ENCODE data around the gene SFT2D3. TPM values are rescaled to one million over a fixed set of nuclear protein-coding genes. Genes with fewer than 3 reads are reported as not detected.

Gene SFT2D3
- total RNA-seq, 1 experiment from 2014 or later, result 3.1 TPM

GRCh38 chr2:127721978-127722355 is 20.7 kb downstream of the SFT2D3 start (continued):
- TF ChIP-seq ZBTB33 (IDR thresholded peaks at IDR 0.05; ENCODE audit: extremely low read depth, insufficient replicate concordance, low read length), result no peak
- TF ChIP-seq, protein P1, sequence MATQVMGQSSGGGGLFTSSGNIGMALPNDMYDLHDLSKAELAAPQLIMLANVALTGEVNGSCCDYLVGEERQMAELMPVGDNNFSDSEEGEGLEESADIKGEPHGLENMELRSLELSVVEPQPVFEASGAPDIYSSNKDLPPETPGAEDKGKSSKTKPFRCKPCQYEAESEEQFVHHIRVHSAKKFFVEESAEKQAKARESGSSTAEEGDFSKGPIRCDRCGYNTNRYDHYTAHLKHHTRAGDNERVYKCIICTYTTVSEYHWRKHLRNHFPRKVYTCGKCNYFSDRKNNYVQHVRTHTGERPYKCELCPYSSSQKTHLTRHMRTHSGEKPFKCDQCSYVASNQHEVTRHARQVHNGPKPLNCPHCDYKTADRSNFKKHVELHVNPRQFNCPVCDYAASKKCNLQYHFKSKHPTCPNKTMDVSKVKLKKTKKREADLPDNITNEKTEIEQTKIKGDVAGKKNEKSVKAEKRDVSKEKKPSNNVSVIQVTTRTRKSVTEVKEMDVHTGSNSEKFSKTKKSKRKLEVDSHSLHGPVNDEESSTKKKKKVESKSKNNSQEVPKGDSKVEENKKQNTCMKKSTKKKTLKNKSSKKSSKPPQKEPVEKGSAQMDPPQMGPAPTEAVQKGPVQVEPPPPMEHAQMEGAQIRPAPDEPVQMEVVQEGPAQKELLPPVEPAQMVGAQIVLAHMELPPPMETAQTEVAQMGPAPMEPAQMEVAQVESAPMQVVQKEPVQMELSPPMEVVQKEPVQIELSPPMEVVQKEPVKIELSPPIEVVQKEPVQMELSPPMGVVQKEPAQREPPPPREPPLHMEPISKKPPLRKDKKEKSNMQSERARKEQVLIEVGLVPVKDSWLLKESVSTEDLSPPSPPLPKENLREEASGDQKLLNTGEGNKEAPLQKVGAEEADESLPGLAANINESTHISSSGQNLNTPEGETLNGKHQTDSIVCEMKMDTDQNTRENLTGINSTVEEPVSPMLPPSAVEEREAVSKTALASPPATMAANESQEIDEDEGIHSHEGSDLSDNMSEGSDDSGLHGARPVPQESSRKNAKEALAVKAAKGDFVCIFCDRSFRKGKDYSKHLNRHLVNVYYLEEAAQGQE (IDR thresholded peaks at IDR 0.05; ENCODE audit: low read depth), result no peak

GRCh38 chr2:127722807-127723206 is 21.5 kb downstream of the SFT2D3 start:
- Histone ChIP-seq H3K4me2 (ENCODE audit: low read length) (no peak overlapping the region), H3K9me3 (ENCODE audit: control insufficient read depth in 1 of 2, insufficient read depth in 1 of 2, low read depth in 1 of 2, low read length in 2 of 2) (no peaks in the 10 kb centered on the region), H3K9ac (ENCODE audit: low read length) (no peak overlapping the region), H4K20me1 (ENCODE audit: insufficient read depth) (no peaks in the 10 kb centered on the region), H3K4me3 (replicated peaks in 1 of 2; ENCODE audit: low read depth in 1 of 2, low read length in 2 of 2) (no peak overlapping the region), H3K27me3 (ENCODE audit: insufficient read depth, low read length) (no peaks in the 10 kb centered on the region), H3K4me1 (ENCODE audit: control insufficient read depth in 1 of 2, insufficient read depth in 2 of 2, low read length in 2 of 2) (peaks cover 0 to 10% of the 10 kb centered on the region in 2 experiments; a peak in 2 of 4 replicates), H3K27ac (ENCODE audit: low read depth, low read length) (no peak overlapping the region), H3K9me2 (ENCODE audit: insufficient read depth) (no peaks in the 10 kb centered on the region), H3K79me2 (ENCODE audit: insufficient read depth, low read length) (no peaks in the 10 kb centered on the region), H2AFZ (ENCODE audit: low read depth, low read length, poor library complexity, severe bottlenecking) (no peak overlapping the region), H3K36me3 (ENCODE audit: control insufficient read depth in 1 of 2, insufficient read depth in 2 of 2, low read length in 2 of 2) (peaks cover 31% of the 10 kb centered on the region in 2 experiments; a peak in 3 of 4 replicates)
- TF ChIP-seq POLR2A (IDR thresholded peaks at IDR 0.05; ENCODE audit: borderline replicate concordance, extremely low read depth, insufficient read depth, insufficient read length) (no peak), ZNF274 (IDR thresholded peaks at IDR 0.05; ENCODE audit: low read depth, low read length) (no peak), RAD21 (IDR thresholded peaks at IDR 0.05; ENCODE audit: low read depth) (no peak), ZFX (IDR thresholded peaks at IDR 0.05) (no peak), FOSL1 (IDR thresholded peaks at IDR 0.05; ENCODE audit: low read depth) (no peak)
- TF ChIP-seq, protein P2, sequence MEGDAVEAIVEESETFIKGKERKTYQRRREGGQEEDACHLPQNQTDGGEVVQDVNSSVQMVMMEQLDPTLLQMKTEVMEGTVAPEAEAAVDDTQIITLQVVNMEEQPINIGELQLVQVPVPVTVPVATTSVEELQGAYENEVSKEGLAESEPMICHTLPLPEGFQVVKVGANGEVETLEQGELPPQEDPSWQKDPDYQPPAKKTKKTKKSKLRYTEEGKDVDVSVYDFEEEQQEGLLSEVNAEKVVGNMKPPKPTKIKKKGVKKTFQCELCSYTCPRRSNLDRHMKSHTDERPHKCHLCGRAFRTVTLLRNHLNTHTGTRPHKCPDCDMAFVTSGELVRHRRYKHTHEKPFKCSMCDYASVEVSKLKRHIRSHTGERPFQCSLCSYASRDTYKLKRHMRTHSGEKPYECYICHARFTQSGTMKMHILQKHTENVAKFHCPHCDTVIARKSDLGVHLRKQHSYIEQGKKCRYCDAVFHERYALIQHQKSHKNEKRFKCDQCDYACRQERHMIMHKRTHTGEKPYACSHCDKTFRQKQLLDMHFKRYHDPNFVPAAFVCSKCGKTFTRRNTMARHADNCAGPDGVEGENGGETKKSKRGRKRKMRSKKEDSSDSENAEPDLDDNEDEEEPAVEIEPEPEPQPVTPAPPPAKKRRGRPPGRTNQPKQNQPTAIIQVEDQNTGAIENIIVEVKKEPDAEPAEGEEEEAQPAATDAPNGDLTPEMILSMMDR (IDR thresholded peaks at IDR 0.05 in 2 of 3, conservative IDR thresholded peaks at IDR 0.05 in 1 of 3; ENCODE audit: borderline replicate concordance in 1 of 3, insufficient read depth in 1 of 3, low read depth in 2 of 3, low read length in 2 of 3), result no peak
- no peak for DNase-seq (ENCODE audit: low read depth, low spot score)
- CTCF ChIA-PET, result no interaction called here
- intact Hi-C loops (cut with micrococcal nuclease), result loop anchor here (5.0 kb wide), 1 partner anchor 34 kb away; no protein-coding TSS in a partner anchor
- RAD21 ChIA-PET (ENCODE audit: low non-redundant PET in 1 of 2, low total read pairs in 2 of 2, uncharacterized antibody in 2 of 2, unreplicated experiment in 2 of 2), result no interaction called here
- no peak for ATAC-seq
- POLR2A ChIA-PET, result no interaction called here
- no TSS peak for BruUV-seq (replicated peaks)

All from HCT116 (cell line).